Measurements from ENCODE around the gene C3orf49.

C3orf49 gene, protein sequence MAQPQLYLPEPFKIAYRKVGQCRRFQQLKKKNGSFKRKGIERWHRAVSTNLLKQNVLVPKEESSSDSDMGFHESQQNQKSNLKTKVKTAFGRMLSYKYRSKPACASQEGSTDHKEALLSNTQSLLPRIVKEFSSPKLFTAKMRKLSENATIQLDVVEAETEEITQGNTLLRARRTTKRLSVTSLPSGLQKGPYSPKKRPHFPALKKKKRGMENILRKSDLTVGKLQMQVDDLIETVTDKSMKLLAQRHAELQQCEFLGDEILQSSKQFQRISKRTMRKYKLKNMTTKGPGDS

DNA sequence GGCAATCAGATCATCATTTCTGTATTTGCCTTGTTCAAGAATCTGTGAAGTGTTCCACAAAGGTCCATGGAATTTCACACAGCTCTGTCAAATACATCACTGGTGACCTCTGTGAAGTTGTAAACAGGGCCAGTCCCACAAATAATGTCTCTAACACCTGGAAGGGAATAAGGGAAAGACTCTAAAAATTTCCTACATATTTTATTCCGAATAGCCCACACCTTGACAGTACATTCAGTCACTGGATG lies at the start of gene C3orf49:
Gene C3orf49, plus strand, starts transcription at position 149 of the 248 bp plus-strand sequence. CDS start 173 bp downstream, outside the sequence.
- H3K4me3 ChIP-seq (ENCODE audit: low read depth, low read length): no peak within 1 kb of the TSS
- in situ Hi-C loops (cut with HindIII; ENCODE audit: low sequenced_read_pairs): no loop called here
- TF ChIP-seq CTCF (IDR thresholded peaks at IDR 0.05; ENCODE audit: low read depth, low read length, missing control alignments): no peak
- DNase-seq (ENCODE audit: low read depth): no peak

DNA sequence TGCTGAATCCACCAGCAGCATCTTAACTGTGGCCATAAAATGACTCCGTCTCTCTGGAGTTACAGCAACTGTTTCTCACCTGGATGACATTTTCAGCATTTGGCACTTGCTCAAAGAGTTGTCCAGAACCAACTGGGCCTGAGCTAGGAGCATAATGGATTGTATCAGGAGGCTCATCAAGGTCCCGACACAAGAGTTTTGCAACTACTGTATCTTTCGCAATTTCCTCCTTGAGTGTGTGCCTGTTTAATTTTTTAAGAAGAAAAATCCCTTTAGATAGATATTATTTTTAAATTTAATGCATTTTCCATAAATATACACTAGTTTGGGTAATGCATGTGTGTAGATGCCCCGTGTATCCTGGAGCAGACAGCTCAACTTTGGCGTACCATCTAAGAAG lies 44.3 kb upstream of the C3orf49 start:
- no peak overlapping the region for H3K4me3 ChIP-seq (ENCODE audit: low read depth, low read length)
- no peak for TF ChIP-seq CTCF (IDR thresholded peaks at IDR 0.05; ENCODE audit: low read depth, low read length, missing control alignments)
- DNase-seq (ENCODE audit: low read depth): no peak
- in situ Hi-C loops (cut with HindIII; ENCODE audit: low sequenced_read_pairs): no loop called here

DNA sequence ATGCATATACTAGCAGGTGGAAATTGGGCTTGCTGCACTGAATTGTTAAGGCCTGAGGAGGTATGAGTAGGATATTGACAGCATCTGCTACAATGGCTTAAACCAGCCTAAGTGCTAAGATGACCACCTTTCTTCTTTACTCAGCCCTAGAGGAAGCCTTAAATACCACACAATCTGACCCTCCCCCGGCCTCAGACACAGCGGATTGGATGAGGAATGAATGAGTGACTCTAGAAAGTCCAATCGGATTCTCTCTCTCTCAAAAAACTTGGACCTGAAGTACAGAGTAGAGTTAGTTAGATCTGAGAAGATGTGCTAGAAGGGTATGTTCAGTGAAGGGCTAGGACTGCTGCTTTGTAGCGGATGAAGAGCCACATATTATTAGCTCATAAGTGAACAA lies 39.9 kb upstream of the C3orf49 start:
- no peak overlapping the region for H3K4me3 ChIP-seq (ENCODE audit: low read depth, low read length)
- in situ Hi-C loops (cut with HindIII; ENCODE audit: low sequenced_read_pairs): no loop called here

GRCh38 chr3:63791974-63792373 lies 27.1 kb upstream of the C3orf49 start:
- no peak overlapping the region for H3K4me3 ChIP-seq (ENCODE audit: low read depth, low read length)
- DNase-seq (ENCODE audit: low read depth): peak; percentile 24
- peak; percentile 56 for TF ChIP-seq CTCF (IDR thresholded peaks at IDR 0.05; ENCODE audit: low read depth, low read length, missing control alignments)
- in situ Hi-C loops (cut with HindIII; ENCODE audit: low sequenced_read_pairs): no loop called here

More for the DNA sequence above, 39.9 kb upstream of the C3orf49 start:
- DNase-seq (ENCODE audit: low read depth): no peak
- no peak for TF ChIP-seq CTCF (IDR thresholded peaks at IDR 0.05; ENCODE audit: low read depth, low read length, missing control alignments)

- DNase-seq (ENCODE audit: low read depth): no peak
- no peak overlapping the region for H3K4me3 ChIP-seq (ENCODE audit: low read depth, low read length)
- no peak for TF ChIP-seq CTCF (IDR thresholded peaks at IDR 0.05; ENCODE audit: low read depth, low read length, missing control alignments)
- in situ Hi-C loops (cut with HindIII; ENCODE audit: low sequenced_read_pairs): no loop called here
These were observed 23.7 kb upstream of the C3orf49 start for GRCh38 chr3:63795438-63795837.

GRCh38 chr3:63798544-63798943 lies 20.6 kb upstream of the C3orf49 start:
- H3K4me3 ChIP-seq (ENCODE audit: low read depth, low read length): no peak overlapping the region
- in situ Hi-C loops (cut with HindIII; ENCODE audit: low sequenced_read_pairs): no loop called here
- no peak for DNase-seq (ENCODE audit: low read depth)
- no peak for TF ChIP-seq CTCF (IDR thresholded peaks at IDR 0.05; ENCODE audit: low read depth, low read length, missing control alignments)

All from astrocyte of the cerebellum (primary cell).